ENCODE results near the gene GJC2.

DNA sequence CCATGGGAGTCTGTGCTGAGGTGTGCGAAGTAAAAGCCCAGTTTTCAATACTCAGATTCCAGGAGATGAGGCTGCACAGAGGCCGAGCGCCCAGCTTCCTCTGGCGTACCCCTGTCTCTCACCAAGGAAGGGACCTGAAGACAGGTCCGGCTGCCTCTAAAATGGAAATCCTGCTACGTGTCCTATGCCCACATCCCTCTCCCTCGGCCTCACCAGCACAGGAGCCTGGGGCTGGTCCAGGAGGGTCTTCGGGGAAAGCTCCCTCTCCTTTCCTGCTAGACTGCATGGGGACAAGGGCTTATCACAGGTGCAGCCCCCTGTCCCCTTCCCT lies 41.0 kb upstream of the GJC2 start:
- TF ChIP-seq, protein P1, sequence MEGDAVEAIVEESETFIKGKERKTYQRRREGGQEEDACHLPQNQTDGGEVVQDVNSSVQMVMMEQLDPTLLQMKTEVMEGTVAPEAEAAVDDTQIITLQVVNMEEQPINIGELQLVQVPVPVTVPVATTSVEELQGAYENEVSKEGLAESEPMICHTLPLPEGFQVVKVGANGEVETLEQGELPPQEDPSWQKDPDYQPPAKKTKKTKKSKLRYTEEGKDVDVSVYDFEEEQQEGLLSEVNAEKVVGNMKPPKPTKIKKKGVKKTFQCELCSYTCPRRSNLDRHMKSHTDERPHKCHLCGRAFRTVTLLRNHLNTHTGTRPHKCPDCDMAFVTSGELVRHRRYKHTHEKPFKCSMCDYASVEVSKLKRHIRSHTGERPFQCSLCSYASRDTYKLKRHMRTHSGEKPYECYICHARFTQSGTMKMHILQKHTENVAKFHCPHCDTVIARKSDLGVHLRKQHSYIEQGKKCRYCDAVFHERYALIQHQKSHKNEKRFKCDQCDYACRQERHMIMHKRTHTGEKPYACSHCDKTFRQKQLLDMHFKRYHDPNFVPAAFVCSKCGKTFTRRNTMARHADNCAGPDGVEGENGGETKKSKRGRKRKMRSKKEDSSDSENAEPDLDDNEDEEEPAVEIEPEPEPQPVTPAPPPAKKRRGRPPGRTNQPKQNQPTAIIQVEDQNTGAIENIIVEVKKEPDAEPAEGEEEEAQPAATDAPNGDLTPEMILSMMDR (IDR thresholded peaks at IDR 0.05; ENCODE audit: borderline replicate concordance, extremely low read depth, low read length, poor library complexity, severe bottlenecking), result no peak
- no peak for TF ChIP-seq EZH2 (IDR thresholded peaks at IDR 0.05; ENCODE audit: borderline replicate concordance, low read depth, low read length, severe bottlenecking)

All from DND-41 (cell line).